CD4-positive, alpha-beta T cell treated with Interleukin-4 for 1 hour (primary cell): ENCODE results near the gene MYO1D.

ENCODE experiments used
- DNase-seq, 2 donors: peaks; one replicate each; pipeline ENCODE4 v3.0.0-alpha.2; 2020 to 2022

MYO1D gene

DNA sequence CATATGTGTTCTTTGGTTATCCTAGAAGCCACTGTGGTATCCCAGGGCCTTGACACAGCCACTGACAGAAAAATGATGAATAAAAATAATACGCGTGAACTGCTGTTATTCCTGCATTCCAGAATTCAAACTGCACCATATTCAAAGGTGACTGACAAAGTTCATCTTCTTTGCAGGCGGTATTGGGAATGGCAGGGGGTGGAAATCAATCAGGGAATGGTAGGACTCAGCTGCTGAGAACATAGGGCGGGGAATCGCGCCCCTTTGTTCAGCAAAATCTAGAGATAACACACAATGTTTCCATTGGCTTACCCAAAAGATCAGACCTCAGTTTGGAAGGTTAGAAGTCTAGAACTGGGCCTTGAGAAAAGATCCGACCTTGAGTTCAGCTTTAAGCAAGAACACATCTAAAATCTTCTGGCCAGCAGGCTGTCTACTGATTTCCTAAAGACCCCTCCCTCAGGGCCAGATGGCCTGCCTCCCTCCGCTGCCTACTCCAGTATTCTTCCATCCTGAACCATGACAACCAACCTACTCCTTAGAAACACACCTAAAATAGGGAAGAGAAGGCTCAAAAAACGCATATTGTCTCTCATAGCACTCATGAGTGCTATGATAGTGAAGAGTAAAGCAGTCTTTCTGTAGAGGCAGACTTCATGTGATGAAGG is 356.1 kb downstream of the MYO1D start:
- no peak for DNase-seq

- DNase-seq, result peak; percentile 67 to 80
These were observed 356.7 kb downstream of the MYO1D start for GRCh38 chr17:32520104-32520701.

GRCh38 chr17:32519228-32520103 is 357.5 kb downstream of the MYO1D start:
- DNase-seq, result peak; percentile 76 to 87

GRCh38 chr17:32518646-32519227 is 358.2 kb downstream of the MYO1D start:
- no peak for DNase-seq

- DNase-seq, result no peak
These were observed 358.9 kb downstream of the MYO1D start for GRCh38 chr17:32517982-32518381.

DNA sequence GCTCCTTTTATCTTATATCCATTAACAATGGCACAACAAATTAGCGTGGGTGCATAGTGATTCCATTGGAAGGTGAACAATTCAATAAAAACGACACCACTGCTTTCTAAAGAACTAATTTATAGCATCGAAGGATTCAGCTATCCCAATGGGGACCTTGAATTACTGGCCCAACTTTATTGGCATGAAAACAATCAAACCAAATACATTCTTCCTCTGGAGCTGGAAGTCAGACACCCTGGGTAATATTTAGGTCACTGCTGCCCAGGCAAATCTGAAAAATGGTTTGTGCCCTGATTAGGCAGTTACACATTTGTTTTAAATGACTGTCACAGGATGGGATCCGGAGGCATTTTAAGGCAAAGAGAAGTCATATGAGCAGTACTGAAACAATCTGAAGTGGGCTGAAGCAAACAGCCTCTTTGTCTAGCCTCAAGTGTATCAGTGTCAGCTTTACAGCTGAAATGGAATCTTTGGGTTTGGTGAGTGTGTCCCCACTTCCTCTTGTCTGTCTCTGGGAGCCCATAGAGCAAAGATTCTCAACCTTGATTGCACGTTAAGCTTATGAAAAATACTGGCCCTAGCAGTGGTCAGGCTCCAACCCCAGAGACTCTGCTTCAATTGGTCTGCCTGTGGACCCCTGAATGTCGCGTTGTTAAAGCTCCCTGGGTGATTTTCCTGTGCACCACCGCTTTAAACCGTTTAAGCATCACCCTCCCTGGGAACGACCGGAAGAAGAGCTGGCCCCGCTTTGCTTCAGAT is 359.8 kb downstream of the MYO1D start:
- peak in 1 of 2 donors; percentile 29 for DNase-seq

GRCh38 chr17:32516450-32516849 is 360.5 kb downstream of the MYO1D start:
- DNase-seq, result no peak

DNA sequence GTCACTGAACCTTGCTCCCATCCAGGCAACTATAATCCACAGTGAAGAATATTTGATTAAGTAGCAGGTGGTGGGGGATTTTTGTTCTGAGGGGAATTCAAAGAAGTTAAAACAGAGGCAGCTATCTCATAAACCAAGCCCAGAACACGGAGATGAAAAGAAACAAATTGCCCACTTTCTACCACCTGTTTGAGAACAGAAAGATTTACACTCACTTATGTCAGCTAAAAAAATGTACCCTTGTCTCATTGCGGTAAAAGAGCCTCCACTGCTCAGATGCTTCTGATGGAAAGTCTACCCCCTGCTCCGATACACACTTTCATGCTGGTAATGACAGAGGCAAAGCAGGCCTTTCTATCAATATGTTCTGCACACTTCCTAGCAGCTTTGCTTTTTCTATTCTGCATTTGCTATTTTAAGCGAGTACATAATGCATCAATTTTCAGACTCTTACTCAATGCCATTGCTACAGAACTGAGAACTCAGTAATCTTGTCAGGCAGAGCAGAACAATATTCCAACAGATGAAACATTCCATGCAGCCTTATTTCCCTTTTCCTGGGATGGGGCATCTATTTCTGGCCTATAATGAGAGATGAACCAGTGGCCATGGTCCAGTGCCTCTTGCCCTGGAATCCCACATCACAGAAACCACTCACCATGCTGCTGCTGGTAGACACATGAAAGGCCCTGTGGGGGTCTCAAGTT is 361.1 kb downstream of the MYO1D start:
- DNase-seq, result no peak

- no peak for DNase-seq
These were observed 362.3 kb downstream of the MYO1D start for GRCh38 chr17:32514606-32515005.

DNA sequence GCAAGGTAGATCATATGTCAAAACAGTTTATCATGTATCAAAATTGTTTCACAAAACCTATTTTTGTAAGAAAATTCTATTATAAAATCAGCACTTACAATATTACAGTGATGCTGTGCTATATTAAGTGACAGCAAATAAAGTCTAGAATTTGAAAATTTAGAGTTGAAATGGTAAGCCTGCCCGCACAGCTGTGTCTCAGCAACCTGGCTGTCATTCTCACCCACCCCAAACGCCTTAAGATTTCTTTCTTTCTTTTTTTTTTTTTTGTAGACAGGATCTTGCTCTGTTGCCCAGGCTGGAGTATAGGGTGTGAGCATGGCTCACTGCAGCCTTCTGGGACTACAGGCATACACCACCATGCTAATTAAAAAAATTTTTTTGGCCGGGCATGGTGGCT is 363.3 kb downstream of the MYO1D start:
- DNase-seq, result no peak

DNA sequence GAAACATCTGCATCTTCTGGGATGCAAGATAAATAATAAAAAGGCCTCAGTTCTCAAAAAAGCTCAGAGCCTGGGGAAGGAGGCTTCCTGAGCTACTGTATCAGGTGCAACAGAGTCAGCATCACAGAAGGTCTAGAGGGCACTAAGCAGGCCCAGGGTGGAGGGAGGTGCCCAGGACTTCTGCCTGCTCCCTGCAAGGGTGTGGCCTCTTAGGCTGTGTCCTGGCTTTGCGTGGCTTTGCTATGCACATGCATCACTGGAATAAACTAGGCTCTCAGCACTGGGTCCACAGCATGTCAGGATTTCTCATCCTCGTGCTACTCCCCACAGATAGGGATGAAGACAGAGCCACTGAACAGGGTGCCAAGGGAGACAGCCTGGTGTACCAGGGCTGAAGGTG is 364.6 kb downstream of the MYO1D start:
- DNase-seq, result no peak

DNA sequence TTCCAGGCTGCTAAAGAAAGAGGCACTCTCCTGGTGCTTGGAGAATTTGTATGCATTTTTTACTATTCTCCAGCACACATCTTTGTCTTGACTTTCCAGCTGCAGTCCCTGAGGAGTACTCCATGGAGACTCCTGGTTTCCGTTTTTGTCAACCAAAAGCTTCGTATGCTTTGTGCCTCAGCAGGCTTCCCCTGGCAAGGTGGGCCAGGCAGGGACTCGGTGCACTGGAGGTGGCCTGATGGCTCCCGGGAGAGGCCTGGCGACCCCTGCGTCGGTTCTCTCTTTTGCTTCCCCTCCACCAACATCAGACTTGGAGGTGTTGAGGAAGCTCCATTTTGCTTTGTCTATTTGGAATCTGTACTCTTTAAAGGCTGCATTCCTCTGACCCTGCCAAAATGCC is 366.5 kb downstream of the MYO1D start:
- no peak for DNase-seq

GRCh38 chr17:32508926-32509325 is 368.0 kb downstream of the MYO1D start:
- no peak for DNase-seq

GRCh38 chr17:32504166-32504990 is 372.5 kb downstream of the MYO1D start:
- DNase-seq, result no peak

GRCh38 chr17:32503251-32504165 is 373.4 kb downstream of the MYO1D start:
- DNase-seq, result peak; percentile 64 to 77

- DNase-seq, result no peak
These were observed 374.2 kb downstream of the MYO1D start for GRCh38 chr17:32502710-32503109.

DNA sequence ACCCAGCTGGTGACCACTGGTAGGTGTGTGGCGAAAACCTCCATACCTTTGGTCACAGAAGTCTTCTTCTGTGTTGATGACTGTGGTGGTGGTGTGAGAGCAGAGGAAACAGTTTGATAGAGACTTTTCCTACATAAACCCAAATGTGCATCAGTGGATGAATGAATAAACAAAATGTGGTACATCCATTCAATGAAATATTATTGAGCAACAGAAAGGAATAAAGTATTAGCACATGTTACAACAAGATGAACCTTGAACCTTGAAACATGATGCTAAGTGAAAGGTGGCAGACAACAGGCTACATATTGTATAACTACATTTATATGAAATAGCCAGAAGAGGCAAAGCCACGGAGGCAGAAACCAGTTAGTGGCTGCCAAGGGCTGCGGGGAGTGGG is 374.9 kb downstream of the MYO1D start:
- no peak for DNase-seq

DNA sequence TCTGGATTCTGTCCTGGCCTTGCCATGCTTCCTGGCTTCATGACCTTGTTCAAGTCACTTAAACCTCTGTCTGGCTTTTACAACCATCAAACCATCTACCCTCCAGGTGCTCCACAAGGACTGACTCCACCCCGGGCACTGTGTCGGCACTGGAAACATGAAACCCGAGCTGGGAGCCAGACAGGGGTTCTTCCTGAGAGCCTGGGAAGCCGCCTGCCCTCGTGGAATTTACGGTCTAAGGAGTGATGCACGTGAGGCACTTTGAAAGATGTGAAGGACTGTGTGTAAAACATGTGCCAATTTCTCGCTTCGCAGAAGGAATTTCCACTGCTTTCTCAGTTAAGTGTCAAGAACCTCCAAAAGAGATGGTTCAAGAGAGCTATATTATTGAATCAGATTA is 378.5 kb downstream of the MYO1D start:
- DNase-seq, result no peak

GRCh38 chr17:32497431-32498205 is 379.3 kb downstream of the MYO1D start:
- DNase-seq, result no peak
